ENCODE data around the gene SPATS2L. TPM values are rescaled to one million over a fixed set of nuclear protein-coding genes. Genes with fewer than 3 reads are reported as not detected.

Gene SPATS2L
- total and polyA plus RNA-seq, 2 donors (not counting 1 experiment from before 2014, with no cell fraction given): 0.27 to 0.44 TPM

DNA sequence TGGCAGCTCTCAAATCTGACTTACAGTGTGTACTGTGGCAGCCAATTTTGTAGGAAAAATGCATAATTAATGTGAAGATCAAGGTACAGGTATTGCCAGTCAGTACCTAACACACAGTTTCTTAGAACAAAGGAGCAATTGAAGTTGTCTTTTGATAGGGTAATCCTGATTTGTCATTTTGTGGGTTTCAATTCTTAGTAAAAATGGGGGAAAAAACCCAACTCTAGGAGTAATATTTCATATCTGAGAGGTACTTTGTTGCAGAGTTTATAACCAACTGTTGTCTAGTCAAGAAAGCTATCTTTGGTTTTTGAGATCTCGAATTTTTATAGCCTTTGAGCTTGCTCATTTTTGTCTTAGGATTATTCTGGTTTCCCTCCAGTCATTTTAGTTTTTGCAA, 16.1 kb downstream of the SPATS2L start:
- H3K4me2 ChIP-seq (replicated peaks; ENCODE audit: low read depth, low read length, poor library complexity, severe bottlenecking): no peak overlapping the region
- H2AFZ ChIP-seq (ENCODE audit: insufficient read depth, low read depth, low read length, poor library complexity, severe bottlenecking): no peak overlapping the region
- ATAC-seq (ENCODE audit: low read depth) (no peak), DNase-seq (no peak)
- no peak overlapping the region for H3K4me3 ChIP-seq (ENCODE audit: control extremely low read depth in 1 of 5, extremely low read depth in 1 of 5, insufficient read depth in 1 of 5, low read depth in 2 of 5, low read length in 4 of 5)
- no CpG with 5 or more reads among the region's 1 CpG for WGBS (ENCODE audit: insufficient coverage)
- Mint-ChIP-seq H3K27me3 (peaks cover 16% of the 10 kb centered on the region), H3K9me3 (ENCODE audit: insufficient read depth) (no peaks in the 10 kb centered on the region), H3K27ac (no peak overlapping the region), H3K4me1 (no peaks in the 10 kb centered on the region), H3K4me3 (no peak overlapping the region)
- no peak overlapping the region for H3K9ac ChIP-seq (ENCODE audit: low read length)
- no peaks in the 10 kb centered on the region for H3K27me3 ChIP-seq (replicated peaks in 1 of 4; ENCODE audit: control extremely low read depth in 1 of 4, control insufficient read depth in 3 of 4, insufficient read depth in 4 of 4, low read length in 3 of 4)
- H3K4me1 ChIP-seq (ENCODE audit: control insufficient read depth in 2 of 2, insufficient read depth in 2 of 2, low read length in 2 of 2): no peaks in the 10 kb centered on the region
- ChIA-PET CTCF (no interaction called here), POLR2A (no interaction called here)
- H3K27ac ChIP-seq (ENCODE audit: low read length in 2 of 2): no peak overlapping the region
- H4K20me1 ChIP-seq (ENCODE audit: control insufficient read depth, insufficient read depth, low read length, poor library complexity, severe bottlenecking): no peaks in the 10 kb centered on the region
- peaks cover 0 to 1% (median 0%) of the 10 kb centered on the region in 3 donors for H3K9me3 ChIP-seq (ENCODE audit: control extremely low read depth in 1 of 3, control insufficient read depth in 2 of 3, insufficient read depth in 1 of 3, low read length in 2 of 3)
- intact Hi-C loops (cut with micrococcal nuclease): no loop called here
- no peak for TF ChIP-seq EZH2 (IDR thresholded peaks at IDR 0.05; ENCODE audit: borderline replicate concordance, insufficient read depth, low read depth, low read length, poor library complexity, severe bottlenecking)
- TF ChIP-seq, protein P1, sequence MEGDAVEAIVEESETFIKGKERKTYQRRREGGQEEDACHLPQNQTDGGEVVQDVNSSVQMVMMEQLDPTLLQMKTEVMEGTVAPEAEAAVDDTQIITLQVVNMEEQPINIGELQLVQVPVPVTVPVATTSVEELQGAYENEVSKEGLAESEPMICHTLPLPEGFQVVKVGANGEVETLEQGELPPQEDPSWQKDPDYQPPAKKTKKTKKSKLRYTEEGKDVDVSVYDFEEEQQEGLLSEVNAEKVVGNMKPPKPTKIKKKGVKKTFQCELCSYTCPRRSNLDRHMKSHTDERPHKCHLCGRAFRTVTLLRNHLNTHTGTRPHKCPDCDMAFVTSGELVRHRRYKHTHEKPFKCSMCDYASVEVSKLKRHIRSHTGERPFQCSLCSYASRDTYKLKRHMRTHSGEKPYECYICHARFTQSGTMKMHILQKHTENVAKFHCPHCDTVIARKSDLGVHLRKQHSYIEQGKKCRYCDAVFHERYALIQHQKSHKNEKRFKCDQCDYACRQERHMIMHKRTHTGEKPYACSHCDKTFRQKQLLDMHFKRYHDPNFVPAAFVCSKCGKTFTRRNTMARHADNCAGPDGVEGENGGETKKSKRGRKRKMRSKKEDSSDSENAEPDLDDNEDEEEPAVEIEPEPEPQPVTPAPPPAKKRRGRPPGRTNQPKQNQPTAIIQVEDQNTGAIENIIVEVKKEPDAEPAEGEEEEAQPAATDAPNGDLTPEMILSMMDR (IDR thresholded peaks at IDR 0.05): no peak
- H3K36me3 ChIP-seq (replicated peaks in 1 of 2; ENCODE audit: control extremely low read depth in 1 of 2, control insufficient read depth in 1 of 2, extremely low read depth in 1 of 2, insufficient read depth in 2 of 2, low read length in 1 of 2): no peaks in the 10 kb centered on the region
- H3K79me2 ChIP-seq (ENCODE audit: control insufficient read depth, insufficient read depth, low read length): no peaks in the 10 kb centered on the region

DNA sequence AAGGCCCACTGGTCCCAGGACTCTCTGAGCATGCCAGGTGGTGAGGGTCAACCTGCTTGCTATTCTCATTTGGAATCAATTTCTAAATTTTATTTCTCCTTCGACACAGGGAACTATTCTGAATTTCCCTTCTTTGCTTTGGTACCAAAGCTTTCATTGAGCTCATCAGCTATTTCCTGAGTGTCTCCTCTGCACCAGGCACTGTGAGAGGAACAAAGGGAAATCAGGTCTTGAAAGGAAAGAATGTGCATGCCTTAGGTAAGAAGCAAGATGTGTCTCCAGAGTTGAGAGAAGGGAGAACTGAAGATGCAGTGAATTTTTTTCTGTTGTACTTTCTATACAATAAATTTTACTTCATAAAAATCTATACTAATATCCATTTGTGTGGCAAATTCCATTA, 17.9 kb downstream of the SPATS2L start:
- no peaks in the 10 kb centered on the region for H3K4me1 ChIP-seq (ENCODE audit: control insufficient read depth in 2 of 2, insufficient read depth in 2 of 2, low read length in 2 of 2)
- no peaks in the 10 kb centered on the region for H3K36me3 ChIP-seq (replicated peaks in 1 of 2; ENCODE audit: control extremely low read depth in 1 of 2, control insufficient read depth in 1 of 2, extremely low read depth in 1 of 2, insufficient read depth in 2 of 2, low read length in 1 of 2)
- H3K4me3 ChIP-seq (ENCODE audit: control extremely low read depth in 1 of 5, extremely low read depth in 1 of 5, insufficient read depth in 1 of 5, low read depth in 2 of 5, low read length in 4 of 5): no peak overlapping the region
- H4K20me1 ChIP-seq (ENCODE audit: control insufficient read depth, insufficient read depth, low read length, poor library complexity, severe bottlenecking): no peaks in the 10 kb centered on the region
- CTCF ChIA-PET: no interaction called here
- no CpG with 5 or more reads among the region's 1 CpG for WGBS (ENCODE audit: insufficient coverage)
- no peak overlapping the region for H3K4me2 ChIP-seq (replicated peaks; ENCODE audit: low read depth, low read length, poor library complexity, severe bottlenecking)
- H2AFZ ChIP-seq (ENCODE audit: insufficient read depth, low read depth, low read length, poor library complexity, severe bottlenecking): no peak overlapping the region
- no peaks in the 10 kb centered on the region for H3K9me3 Mint-ChIP-seq (ENCODE audit: insufficient read depth)
- peaks cover 0 to 1% (median 0%) of the 10 kb centered on the region in 3 donors for H3K9me3 ChIP-seq (ENCODE audit: control extremely low read depth in 1 of 3, control insufficient read depth in 2 of 3, insufficient read depth in 1 of 3, low read length in 2 of 3)
- no peak overlapping the region for H3K27ac ChIP-seq (ENCODE audit: low read length in 2 of 2)
- H3K4me3 Mint-ChIP-seq: no peak overlapping the region
- no peaks in the 10 kb centered on the region for H3K4me1 Mint-ChIP-seq
- ATAC-seq (ENCODE audit: low read depth) (no peak), DNase-seq (no peak)
- H3K79me2 ChIP-seq (ENCODE audit: control insufficient read depth, insufficient read depth, low read length): no peaks in the 10 kb centered on the region
- intact Hi-C loops (cut with micrococcal nuclease): no loop called here
- TF ChIP-seq EZH2 (IDR thresholded peaks at IDR 0.05; ENCODE audit: borderline replicate concordance, insufficient read depth, low read depth, low read length, poor library complexity, severe bottlenecking): no peak
- no peaks in the 10 kb centered on the region for H3K27me3 ChIP-seq (replicated peaks in 1 of 4; ENCODE audit: control extremely low read depth in 1 of 4, control insufficient read depth in 3 of 4, insufficient read depth in 4 of 4, low read length in 3 of 4)
- POLR2A ChIA-PET: no interaction called here
- H3K27ac Mint-ChIP-seq: no peak overlapping the region
- peaks cover 22% of the 10 kb centered on the region for H3K27me3 Mint-ChIP-seq
- no peak overlapping the region for H3K9ac ChIP-seq (ENCODE audit: low read length)
